KMS-11 (cell line): ENCODE results near the gene KRT3.

Source experiments
- H2AFZ ChIP-seq: fragments of 200-600 bp; sonication (generic); 2 replicates; pipeline ENCODE4 v1.6.1; 2016; ENCODE audit warnings: antibody characterized with exemption, mixed run types, low read depth
- H3K27ac ChIP-seq: fragments of 200-600 bp; sonication (generic); 2 replicates; pipeline ENCODE4 v1.6.1; 2016; ENCODE audit warnings: mild to moderate bottlenecking, mixed run types
- H3K27me3 ChIP-seq: fragments of 200-600 bp; sonication (generic); 2 replicates; pipeline ENCODE4 v1.6.1; 2017; ENCODE audit warnings: mild to moderate bottlenecking, low read depth, mixed run types, moderate library complexity; ENCODE audit not compliant: insufficient read depth
- H3K36me3 ChIP-seq: fragments of 200-600 bp; sonication (generic); 2 replicates; pipeline ENCODE4 v1.6.1; 2017; ENCODE audit warnings: mild to moderate bottlenecking, mixed run types; ENCODE audit not compliant: insufficient read depth
- H3K4me1 ChIP-seq: fragments of 200-600 bp; sonication (generic); 2 replicates; pipeline ENCODE4 v1.6.1; 2016; ENCODE audit warnings: mild to moderate bottlenecking, low read depth, mixed run types; ENCODE audit not compliant: poor library complexity, severe bottlenecking
- H3K4me2 ChIP-seq: fragments of 200-600 bp; sonication (generic); 2 replicates; pipeline ENCODE4 v1.7.0; 2016; ENCODE audit warnings: mild to moderate bottlenecking, mixed run types
- H3K4me3 ChIP-seq: fragments of 200-600 bp; sonication (generic); IDR thresholded peaks from 2 replicates; pipeline ENCODE4 v1.6.1; 2017; ENCODE audit warnings: low read depth, low read length, mixed read lengths; ENCODE audit not compliant: insufficient read depth
- H3K79me2 ChIP-seq: fragments of 200-600 bp; sonication (generic); 2 replicates; pipeline ENCODE4 v1.6.1; 2016; ENCODE audit warnings: low read depth, mixed run types; ENCODE audit not compliant: insufficient read depth
- H3K9ac ChIP-seq: fragments of 200-600 bp; sonication (generic); 2 replicates; pipeline ENCODE4 v1.6.1; 2016; ENCODE audit warnings: mild to moderate bottlenecking, mixed run types
- H4K20me1 ChIP-seq: fragments of 200-600 bp; sonication (generic); 2 replicates; pipeline ENCODE4 v1.6.1; 2016; ENCODE audit warnings: mild to moderate bottlenecking, mixed run types; ENCODE audit not compliant: insufficient read depth
- CTCF ChIP-seq: fragments of 200-600 bp; sonication (generic); conservative IDR thresholded peaks from 2 replicates; pipeline ENCODE4 v1.6.1; 2017; ENCODE audit warnings: low read depth, mild to moderate bottlenecking, antibody characterized with exemption, low read length, moderate library complexity, mixed read lengths

The KRT3 gene

GRCh38 chr12:52788192-52788875 lies 7.6 kb downstream of the KRT3 start:
- H3K4me1 ChIP-seq: peaks cover 15% of the 10 kb centered on the region
- no peak overlapping the region for H2AFZ ChIP-seq
- TF ChIP-seq CTCF: no peak
- H3K27ac ChIP-seq: no peak overlapping the region
- H4K20me1 ChIP-seq: no peaks in the 10 kb centered on the region
- H3K4me3 ChIP-seq: no peak overlapping the region
- H3K9ac ChIP-seq: no peak overlapping the region
- no peak overlapping the region for H3K4me2 ChIP-seq
- peaks cover 12% of the 10 kb centered on the region for H3K27me3 ChIP-seq
- no peaks in the 10 kb centered on the region for H3K79me2 ChIP-seq
- H3K36me3 ChIP-seq: no peaks in the 10 kb centered on the region

- Histone ChIP-seq H3K27ac (no peak overlapping the region), H3K36me3 (no peaks in the 10 kb centered on the region), H3K79me2 (no peaks in the 10 kb centered on the region), H2AFZ (no peak overlapping the region), H3K9ac (no peak overlapping the region), H3K4me1 (peaks cover 8% of the 10 kb centered on the region), H3K4me3 (no peak overlapping the region), H4K20me1 (no peaks in the 10 kb centered on the region), H3K27me3 (peaks cover 12% of the 10 kb centered on the region), H3K4me2 (no peak overlapping the region)
- no peak for TF ChIP-seq CTCF
Observed at GRCh38 chr12:52787324-52788191, 8.4 kb downstream of the KRT3 start.

GRCh38 chr12:52784909-52785308 lies 11.0 kb downstream of the KRT3 start:
- Histone ChIP-seq H3K27me3 (peaks cover 12% of the 10 kb centered on the region), H3K36me3 (no peaks in the 10 kb centered on the region)

More at GRCh38 chr12:52784909-52785308, 11.0 kb downstream of the KRT3 start:
- Histone ChIP-seq H3K27ac (no peak overlapping the region), H3K9ac (no peak overlapping the region), H3K79me2 (no peaks in the 10 kb centered on the region), H3K4me2 (no peak overlapping the region), H4K20me1 (no peaks in the 10 kb centered on the region), H3K4me3 (no peak overlapping the region), H3K4me1 (no peaks in the 10 kb centered on the region), H2AFZ (no peak overlapping the region)
- TF ChIP-seq CTCF: no peak
